Ovary (tissue), 9 donors: ENCODE results near the gene UXS1. TPM values are rescaled to one million over a fixed set of nuclear protein-coding genes. Genes with fewer than 3 reads are reported as not detected.

Source experiments
- DNase-seq, 5 donors: peaks; one replicate each; pipeline ENCODE4 v3.0.0-alpha.2; 2019 to 2020
- H3K27ac ChIP-seq, 2 donors: fragments of 200-600 bp; one replicate each; pipeline versions ENCODE4 v1.5.1 to v1.8.0; 2019 to 2022
- H3K27me3 ChIP-seq: fragments of 200-600 bp; one replicate; pipeline ENCODE4 v1.8.0; 2022
- H3K36me3 ChIP-seq: fragments of 200-600 bp; sonication (generic); one replicate; pipeline ENCODE4 v1.5.1; 2019
- H3K4me1 ChIP-seq: one replicate; pipeline ENCODE4 v1.8.1; 2013; ENCODE audit warnings: mild to moderate bottlenecking, moderate library complexity; ENCODE audit not compliant: insufficient read depth
- H3K4me3 ChIP-seq: fragments of 200-600 bp; sonication (generic); one replicate; pipeline ENCODE4 v1.5.1; 2017
- H3K9me3 ChIP-seq, 2 donors: fragments of 200-600 bp in 1 of 2; sonication (generic) in 1 of 2; one replicate each; pipeline versions ENCODE4 v1.5.1 to v1.8.1; 2013 to 2019; ENCODE audit warnings: mild to moderate bottlenecking in 1 of 2, moderate library complexity in 1 of 2
- EP300 ChIP-seq: sonication (generic); formaldehyde crosslinking; IDR thresholded peaks from one replicate; pipeline ENCODE4 v1.6.1; 2017; ENCODE audit warnings: antibody characterized with exemption
- POLR2A ChIP-seq: fragments of 450-650 bp; IDR thresholded peaks from one replicate; pipeline ENCODE4 v1.6.1; 2017; ENCODE audit warnings: antibody characterized with exemption, mild to moderate bottlenecking, moderate library complexity
- WGBS, 3 donors: extraction: QIAGEN DNeasy Blood & Tissue Kit in 1 of 3; methylation state at CpG; one replicate each; pipeline versions ENCODE4 v1.1.5 to v1.1.7; 2013 to 2017; 5-methylcytosine and 5-hydroxymethylcytosine counted together
- intact Hi-C, 4 donors: fragments of 100-400 bp; cut with DNase I; formaldehyde crosslinking; loops; one replicate each; pipeline versions ENCODE4 v1.11.0 to v1.15.1; 2022 to 2023
- polyA plus RNA-seq, 2 donors: library from polyadenylated mRNA; stranded (reverse); fragments of 200-250 nt in 1 of 2; fragments of 350-450 nt in 1 of 2; fragmentation: Illumina TruSeq in 1 of 2; extraction: RNeasy Lipid Tissue Mini Kit (QIAGEN cat#74804) in 1 of 2; gene quantifications; one replicate each; pipeline ENCODE4 v1.2.3, GENCODE V29; 2013 to 2014
- total RNA-seq, 7 donors: library from RNA; depleted of rRNA in 2 of 7; stranded (reverse); fragments of >200 nt in 2 of 7; fragmentation: NEBNext Ultra II Directional in 3 of 7; extraction: Animal tissue kit (Norgen Biotek cat#: 25700) in 3 of 7; gene quantifications; one replicate each; pipeline versions ENCODE4 v1.1.0 to v1.2.4, GENCODE V29; 2016 to 2023
- TF ChIP-seq, protein P1 (sequence below), 3 donors: fragments of 450-650 bp in 2 of 3; fragments of 200-600 bp in 1 of 3; IDR thresholded peaks; one replicate each; pipeline versions ENCODE4 v1.5.1 to v1.8.0; 2016 to 2022; ENCODE audit warnings: antibody characterized with exemption in 3 of 3, mild to moderate bottlenecking in 1 of 3
- donor health status: DM: no; HTN: no; CAD: no; lungs with moderate emphysema.
- donor health status: DM: no; HTN: no; CAD: no.
- donor health status: Bipolar disorder and iron deficiency.
- donor health status: DM: yes; HTN: yes; CAD: no.
- donor health status: DM: no; HTN: no; CAD: no.
- donor health status: DM: yes; HTN: yes; CAD: no.

UXS1 gene
- total and polyA plus RNA-seq, 9 donors: 23.9 to 70.8 (median 27.7) TPM

DNA sequence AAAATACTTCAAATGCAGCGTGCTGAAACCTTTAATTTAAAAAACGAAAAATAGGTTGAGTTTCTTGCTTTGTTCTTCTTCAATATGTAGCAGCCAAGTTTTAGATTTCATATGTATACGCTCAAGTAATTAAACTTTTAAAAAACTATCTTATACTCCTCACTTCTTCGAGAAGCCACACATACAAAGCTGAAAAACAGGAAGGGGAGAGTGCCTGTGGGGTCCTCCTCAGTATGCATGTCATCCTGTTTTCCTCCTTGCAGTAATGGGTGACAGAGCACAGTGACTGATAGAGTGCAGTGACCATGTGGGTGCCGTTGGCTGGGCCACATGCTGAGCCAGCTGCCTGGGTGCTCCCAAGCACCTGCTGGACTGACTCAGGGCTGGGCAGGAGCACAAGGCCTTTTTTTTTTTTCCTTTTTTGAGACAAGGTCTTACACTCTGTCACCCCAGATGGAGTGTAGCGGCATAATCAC, 33.3 kb downstream of the UXS1 start:
- no peaks in the 10 kb centered on the region for H3K4me1 ChIP-seq
- no peaks in the 10 kb centered on the region for H3K36me3 ChIP-seq
- no peaks in the 10 kb centered on the region for H3K9me3 ChIP-seq
- H3K27ac ChIP-seq: no peak overlapping the region
- intact Hi-C loops: no loop called here
- 86 to 91% (median 87%) methylated on average over 6 of the region's 6 CpGs for WGBS, 3 donors
- no peak for TF ChIP-seq EP300
- no peak for TF ChIP-seq POLR2A
- TF ChIP-seq, protein P1, sequence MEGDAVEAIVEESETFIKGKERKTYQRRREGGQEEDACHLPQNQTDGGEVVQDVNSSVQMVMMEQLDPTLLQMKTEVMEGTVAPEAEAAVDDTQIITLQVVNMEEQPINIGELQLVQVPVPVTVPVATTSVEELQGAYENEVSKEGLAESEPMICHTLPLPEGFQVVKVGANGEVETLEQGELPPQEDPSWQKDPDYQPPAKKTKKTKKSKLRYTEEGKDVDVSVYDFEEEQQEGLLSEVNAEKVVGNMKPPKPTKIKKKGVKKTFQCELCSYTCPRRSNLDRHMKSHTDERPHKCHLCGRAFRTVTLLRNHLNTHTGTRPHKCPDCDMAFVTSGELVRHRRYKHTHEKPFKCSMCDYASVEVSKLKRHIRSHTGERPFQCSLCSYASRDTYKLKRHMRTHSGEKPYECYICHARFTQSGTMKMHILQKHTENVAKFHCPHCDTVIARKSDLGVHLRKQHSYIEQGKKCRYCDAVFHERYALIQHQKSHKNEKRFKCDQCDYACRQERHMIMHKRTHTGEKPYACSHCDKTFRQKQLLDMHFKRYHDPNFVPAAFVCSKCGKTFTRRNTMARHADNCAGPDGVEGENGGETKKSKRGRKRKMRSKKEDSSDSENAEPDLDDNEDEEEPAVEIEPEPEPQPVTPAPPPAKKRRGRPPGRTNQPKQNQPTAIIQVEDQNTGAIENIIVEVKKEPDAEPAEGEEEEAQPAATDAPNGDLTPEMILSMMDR (IDR thresholded peaks at IDR 0.05): no peak
- DNase-seq: no peak
- no peak overlapping the region for H3K4me3 ChIP-seq
- H3K27me3 ChIP-seq: no peaks in the 10 kb centered on the region

DNA sequence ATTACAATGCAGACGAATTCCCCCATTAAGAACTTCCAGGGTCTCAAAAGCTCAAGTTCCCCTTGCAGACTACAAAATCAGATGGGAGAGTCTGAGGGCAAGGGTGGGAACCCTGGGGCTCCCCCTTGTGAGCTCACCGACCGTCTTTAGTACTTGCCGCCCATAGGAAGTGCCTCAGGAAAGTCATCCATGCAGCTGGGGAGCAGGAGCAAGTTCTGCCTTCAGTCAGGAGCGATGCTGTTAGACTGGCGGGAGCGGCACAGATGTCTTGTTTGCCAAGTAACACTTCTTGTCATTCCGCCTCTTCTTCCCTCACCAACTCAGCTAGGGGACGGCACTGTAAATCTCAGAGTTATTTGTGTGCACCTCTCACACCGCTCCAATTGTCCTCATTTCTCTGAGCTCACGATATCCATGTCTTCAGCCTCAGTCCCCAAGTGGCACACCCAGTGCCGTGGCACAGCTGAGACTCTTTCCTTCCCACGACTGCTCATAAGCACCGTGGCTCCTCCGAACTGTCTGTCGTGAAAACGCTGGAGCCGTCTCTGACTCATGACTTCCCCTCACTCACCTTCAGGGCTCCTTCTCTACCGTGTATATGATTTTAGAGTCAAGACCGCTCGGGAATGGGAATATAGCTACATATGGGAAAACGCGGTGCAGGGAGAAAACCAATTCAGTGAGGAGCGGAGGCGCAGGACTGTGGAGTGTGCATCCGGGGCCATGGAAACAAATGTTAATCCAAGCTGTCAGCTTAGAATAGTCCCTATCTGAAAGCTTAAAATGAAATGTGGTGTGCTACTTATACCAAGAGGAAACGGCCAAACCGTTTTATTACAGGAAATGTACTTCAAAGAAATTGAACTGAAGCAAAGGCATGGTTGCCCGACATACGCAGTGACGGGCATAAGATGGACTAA, 34.0 kb downstream of the UXS1 start:
- 89 to 94% (median 90%) methylated on average over 31 of the region's 31 CpGs for WGBS, 3 donors
- no peaks in the 10 kb centered on the region for H3K9me3 ChIP-seq
- intact Hi-C loops: no loop called here
- DNase-seq: no peak
- H3K4me1 ChIP-seq: no peaks in the 10 kb centered on the region
- TF ChIP-seq, protein P1 (IDR thresholded peaks at IDR 0.05): no peak
- TF ChIP-seq EP300 (no peak), POLR2A (no peak)
- H3K4me3 ChIP-seq: no peak overlapping the region
- no peaks in the 10 kb centered on the region for H3K27me3 ChIP-seq
- H3K27ac ChIP-seq: no peak overlapping the region
- no peaks in the 10 kb centered on the region for H3K36me3 ChIP-seq

DNA sequence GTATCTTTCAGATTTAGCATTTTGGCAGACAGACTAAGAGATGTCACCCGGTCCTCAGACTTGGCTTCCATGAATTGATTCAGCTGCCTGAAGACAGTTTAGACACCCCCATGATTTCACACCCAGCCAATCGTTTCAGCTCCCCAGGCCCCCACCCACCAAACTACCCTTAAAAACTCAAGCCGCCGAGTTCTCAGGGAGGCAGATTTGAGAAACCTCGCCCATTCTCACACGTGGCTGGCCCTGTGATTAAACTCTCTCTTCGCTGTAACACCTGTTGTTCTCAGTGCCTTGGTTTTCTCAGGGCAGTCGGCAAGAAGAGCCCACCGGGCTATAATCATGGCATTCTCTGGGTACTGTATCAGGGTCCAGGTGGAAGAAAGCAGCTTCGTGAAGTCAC, 35.2 kb downstream of the UXS1 start:
- DNase-seq: no peak
- Histone ChIP-seq H3K9me3 (peaks cover 0 to 6% of the 10 kb centered on the region in 2 donors), H3K27me3 (no peaks in the 10 kb centered on the region), H3K27ac (no peak overlapping the region), H3K4me3 (no peak overlapping the region), H3K4me1 (no peaks in the 10 kb centered on the region), H3K36me3 (no peaks in the 10 kb centered on the region)
- intact Hi-C loops: no loop called here
- WGBS, 3 donors: 67 to 83% (median 74%) methylated on average over 10 of the region's 10 CpGs
- TF ChIP-seq, protein P1 (IDR thresholded peaks at IDR 0.05): no peak
- TF ChIP-seq POLR2A (no peak), EP300 (no peak)

DNA sequence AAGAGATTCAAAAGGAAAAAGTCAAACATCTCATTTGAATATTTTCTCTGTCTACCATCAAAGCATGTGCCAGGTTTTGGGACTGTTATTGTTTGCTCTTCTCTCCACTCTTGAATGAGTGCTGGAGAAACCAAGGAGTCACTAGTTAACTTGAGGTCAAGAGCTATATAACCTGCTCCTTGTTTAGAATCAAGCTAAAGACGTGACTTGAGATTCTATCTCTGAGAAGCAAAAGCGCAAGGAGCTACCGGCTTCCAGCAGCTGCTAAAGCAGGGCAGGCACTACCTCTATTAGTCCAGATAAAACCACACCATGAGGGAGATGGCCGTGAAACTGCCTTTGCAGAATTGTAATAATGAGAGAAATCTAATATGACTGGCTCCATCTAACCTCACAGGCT, 36.0 kb downstream of the UXS1 start:
- H3K36me3 ChIP-seq: no peaks in the 10 kb centered on the region
- 86 to 92% (median 87%) methylated on average over 4 of the region's 4 CpGs for WGBS, 3 donors
- intact Hi-C loops: no loop called here

More for the DNA sequence above, 36.0 kb downstream of the UXS1 start:
- no peak overlapping the region for H3K27ac ChIP-seq
- no peaks in the 10 kb centered on the region for H3K4me1 ChIP-seq
- DNase-seq: no peak
- TF ChIP-seq, protein P1 (IDR thresholded peaks at IDR 0.05): no peak
- TF ChIP-seq EP300 (no peak), POLR2A (no peak)
- peaks cover 4 to 7% of the 10 kb centered on the region in 2 donors for H3K9me3 ChIP-seq
- H3K27me3 ChIP-seq: no peaks in the 10 kb centered on the region
- no peak overlapping the region for H3K4me3 ChIP-seq
